Osteocyte (in vitro differentiated cells): ENCODE results near the gene HCFC1. TPM values are rescaled to one million over a fixed set of nuclear protein-coding genes. Genes with fewer than 3 reads are reported as not detected.

Source experiments
- DNase-seq: peaks from one replicate; pipeline ENCODE4 v3.0.0; 2021; ENCODE audit warnings: mixed read lengths; ENCODE audit not compliant: unreplicated experiment; ENCODE audit errors: extremely low spot score
- H3K27ac Mint-ChIP-seq: one replicate; pipeline ENCODE4 v1.8.0; 2021; ENCODE audit warnings: mild to moderate bottlenecking, mixed read lengths; ENCODE audit not compliant: unreplicated experiment
- H3K27me3 Mint-ChIP-seq: one replicate; pipeline ENCODE4 v1.8.0; 2021; ENCODE audit warnings: mixed read lengths; ENCODE audit not compliant: unreplicated experiment
- H3K36me3 Mint-ChIP-seq: one replicate; pipeline ENCODE4 v1.8.0; 2021; ENCODE audit warnings: mixed read lengths; ENCODE audit not compliant: unreplicated experiment
- H3K4me1 Mint-ChIP-seq: one replicate; pipeline ENCODE4 v1.8.0; 2021; ENCODE audit warnings: mixed read lengths; ENCODE audit not compliant: unreplicated experiment
- H3K4me3 Mint-ChIP-seq: one replicate; pipeline ENCODE4 v1.8.0; 2021; ENCODE audit warnings: mild to moderate bottlenecking, moderate library complexity, mixed read lengths; ENCODE audit not compliant: unreplicated experiment
- H3K9me3 Mint-ChIP-seq: one replicate; pipeline ENCODE4 v1.8.0; 2021; ENCODE audit warnings: mixed read lengths; ENCODE audit not compliant: unreplicated experiment
- total RNA-seq: library from RNA; stranded (reverse); gene quantifications from 2 replicates; pipeline ENCODE4 v1.2.1, GENCODE V29; 2021
- TF ChIP-seq, protein P1 (sequence below): fragments of 200-600 bp; sonication (generic); IDR thresholded peaks from 2 replicates; pipeline ENCODE4 v1.5.0; 2021; ENCODE audit warnings: antibody characterized with exemption, mild to moderate bottlenecking, moderate library complexity

HCFC1 gene
- total RNA-seq, 1 donor from 2014 or later = 74.8 TPM

DNA sequence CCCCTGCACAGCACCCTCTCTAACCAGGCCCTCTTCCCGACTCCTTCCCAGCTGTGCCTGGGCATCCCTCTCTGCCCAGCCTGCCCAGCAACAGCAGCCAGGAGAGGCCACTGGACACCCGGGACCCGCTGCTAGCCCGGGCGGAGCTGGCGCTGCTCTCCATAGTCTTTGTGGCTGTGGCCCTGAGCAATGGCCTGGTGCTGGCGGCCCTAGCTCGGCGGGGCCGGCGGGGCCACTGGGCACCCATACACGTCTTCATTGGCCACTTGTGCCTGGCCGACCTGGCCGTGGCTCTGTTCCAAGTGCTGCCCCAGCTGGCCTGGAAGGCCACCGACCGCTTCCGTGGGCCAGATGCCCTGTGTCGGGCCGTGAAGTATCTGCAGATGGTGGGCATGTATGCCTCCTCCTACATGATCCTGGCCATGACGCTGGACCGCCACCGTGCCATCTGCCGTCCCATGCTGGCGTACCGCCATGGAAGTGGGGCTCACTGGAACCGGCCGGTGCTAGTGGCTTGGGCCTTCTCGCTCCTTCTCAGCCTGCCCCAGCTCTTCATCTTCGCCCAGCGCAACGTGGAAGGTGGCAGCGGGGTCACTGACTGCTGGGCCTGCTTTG is 66.0 kb downstream of the HCFC1 start:
- TF ChIP-seq, protein P1, sequence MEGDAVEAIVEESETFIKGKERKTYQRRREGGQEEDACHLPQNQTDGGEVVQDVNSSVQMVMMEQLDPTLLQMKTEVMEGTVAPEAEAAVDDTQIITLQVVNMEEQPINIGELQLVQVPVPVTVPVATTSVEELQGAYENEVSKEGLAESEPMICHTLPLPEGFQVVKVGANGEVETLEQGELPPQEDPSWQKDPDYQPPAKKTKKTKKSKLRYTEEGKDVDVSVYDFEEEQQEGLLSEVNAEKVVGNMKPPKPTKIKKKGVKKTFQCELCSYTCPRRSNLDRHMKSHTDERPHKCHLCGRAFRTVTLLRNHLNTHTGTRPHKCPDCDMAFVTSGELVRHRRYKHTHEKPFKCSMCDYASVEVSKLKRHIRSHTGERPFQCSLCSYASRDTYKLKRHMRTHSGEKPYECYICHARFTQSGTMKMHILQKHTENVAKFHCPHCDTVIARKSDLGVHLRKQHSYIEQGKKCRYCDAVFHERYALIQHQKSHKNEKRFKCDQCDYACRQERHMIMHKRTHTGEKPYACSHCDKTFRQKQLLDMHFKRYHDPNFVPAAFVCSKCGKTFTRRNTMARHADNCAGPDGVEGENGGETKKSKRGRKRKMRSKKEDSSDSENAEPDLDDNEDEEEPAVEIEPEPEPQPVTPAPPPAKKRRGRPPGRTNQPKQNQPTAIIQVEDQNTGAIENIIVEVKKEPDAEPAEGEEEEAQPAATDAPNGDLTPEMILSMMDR = no peak
- H3K9me3 Mint-ChIP-seq = no peaks in the 10 kb centered on the region
- no peaks in the 10 kb centered on the region for H3K27me3 Mint-ChIP-seq
- DNase-seq = no peak
- H3K36me3 Mint-ChIP-seq = no peaks in the 10 kb centered on the region
- H3K4me3 Mint-ChIP-seq = no peak overlapping the region
- no peak overlapping the region for H3K27ac Mint-ChIP-seq
- H3K4me1 Mint-ChIP-seq = peaks cover 29% of the 10 kb centered on the region

DNA sequence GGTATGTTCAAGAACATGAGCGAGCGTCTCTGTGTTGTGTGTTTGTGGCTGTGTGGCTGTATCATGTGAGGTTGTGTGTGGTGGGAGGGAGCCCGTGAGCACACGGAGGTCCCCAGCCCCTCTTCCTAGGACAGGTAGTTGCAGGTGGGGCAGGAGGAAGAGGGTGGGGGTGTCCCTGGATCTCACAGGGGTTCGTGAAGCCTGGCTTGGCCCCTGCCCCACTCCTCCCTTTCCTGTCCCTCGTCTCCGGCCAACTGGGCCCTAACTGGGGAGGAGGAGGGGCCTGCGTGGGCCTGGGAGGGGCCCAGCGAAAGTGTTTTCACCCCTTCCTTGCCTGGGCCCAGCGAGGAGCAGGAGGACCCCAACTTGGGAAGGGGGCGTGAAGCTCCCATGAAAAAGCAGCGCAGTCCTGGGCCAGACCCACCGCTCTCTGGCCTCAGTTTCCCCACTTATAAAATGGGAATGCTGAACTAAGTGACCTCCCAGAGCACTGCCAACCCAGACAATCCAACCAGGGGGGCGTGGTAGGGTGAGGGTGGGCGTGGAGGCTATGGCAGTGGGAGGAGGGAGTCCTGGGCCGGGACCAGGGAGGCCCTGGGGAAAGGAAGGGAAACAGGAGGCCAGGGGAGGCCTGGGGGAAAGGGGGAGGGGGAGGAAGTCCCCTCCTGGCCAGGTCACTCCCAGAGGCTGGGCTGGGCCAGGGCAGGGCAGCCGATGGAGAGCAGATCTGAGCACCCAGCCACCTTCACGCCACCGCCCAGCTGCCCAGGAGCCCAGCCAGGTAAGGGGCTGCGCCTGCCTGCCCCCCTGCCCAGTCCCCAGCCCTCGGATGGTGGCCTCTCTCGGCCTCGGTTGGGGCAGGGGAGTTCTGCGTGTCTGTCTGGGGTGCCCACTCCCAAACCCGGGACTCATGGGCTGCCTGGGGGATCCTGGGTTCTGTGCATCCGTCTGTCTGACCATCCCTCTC is 67.3 kb downstream of the HCFC1 start, which contains the start of gene AVPR2:
Gene AVPR2 (plus strand): TSS at position 683 of the 967 bp plus-strand sequence. CDS start 473 bp downstream, outside the sequence.
- H3K4me1 Mint-ChIP-seq = peaks cover 31% of the 10 kb centered on the region
- no peaks in the 10 kb centered on the region for H3K27me3 Mint-ChIP-seq
- DNase-seq = no peak
- H3K36me3 Mint-ChIP-seq = no peaks in the 10 kb centered on the region
- TF ChIP-seq, protein P1 = no peak
- no peak within 1 kb of the TSS for H3K27ac Mint-ChIP-seq
- no peak within 1 kb of the TSS for H3K4me3 Mint-ChIP-seq
- H3K9me3 Mint-ChIP-seq = no peaks in the 10 kb centered on the region

DNA sequence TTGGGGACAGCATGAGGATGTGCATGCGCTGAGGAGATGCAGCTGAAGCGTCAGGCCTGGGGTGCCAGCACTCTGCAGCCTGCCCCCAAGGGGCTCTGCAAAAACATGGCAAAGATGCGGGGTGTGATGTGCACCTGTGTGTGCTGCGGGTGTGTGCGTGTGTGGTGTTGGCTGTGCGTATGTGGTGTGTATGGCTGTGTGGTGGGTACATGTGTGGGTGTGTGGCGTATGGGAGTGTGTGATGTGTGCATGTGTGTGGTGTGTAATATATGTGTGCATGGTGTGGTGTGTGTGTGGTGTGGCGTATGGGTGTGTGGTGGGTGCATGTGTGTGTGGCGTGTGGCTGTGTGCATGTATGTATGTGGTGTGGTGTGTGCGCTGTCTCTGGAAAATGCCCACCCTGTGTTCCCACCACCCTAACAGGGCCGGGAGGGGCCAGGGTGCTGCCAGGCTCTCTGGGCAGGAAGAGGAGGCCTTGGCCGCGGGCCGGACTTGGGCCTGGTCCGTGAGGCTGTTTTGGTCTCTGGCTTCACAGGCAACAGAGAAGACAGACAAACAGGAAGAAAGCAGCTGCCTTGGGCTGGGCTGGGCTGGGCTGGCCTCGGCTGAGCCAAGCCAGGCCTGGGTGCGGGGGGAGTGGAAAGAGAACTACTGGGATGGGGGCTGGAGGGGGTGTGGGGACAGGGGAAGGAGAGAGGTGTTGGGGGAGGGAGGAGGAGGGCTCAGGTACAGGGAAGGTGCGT is 68.2 kb downstream of the HCFC1 start:
- H3K36me3 Mint-ChIP-seq = peaks cover 2% of the 10 kb centered on the region

DNA sequence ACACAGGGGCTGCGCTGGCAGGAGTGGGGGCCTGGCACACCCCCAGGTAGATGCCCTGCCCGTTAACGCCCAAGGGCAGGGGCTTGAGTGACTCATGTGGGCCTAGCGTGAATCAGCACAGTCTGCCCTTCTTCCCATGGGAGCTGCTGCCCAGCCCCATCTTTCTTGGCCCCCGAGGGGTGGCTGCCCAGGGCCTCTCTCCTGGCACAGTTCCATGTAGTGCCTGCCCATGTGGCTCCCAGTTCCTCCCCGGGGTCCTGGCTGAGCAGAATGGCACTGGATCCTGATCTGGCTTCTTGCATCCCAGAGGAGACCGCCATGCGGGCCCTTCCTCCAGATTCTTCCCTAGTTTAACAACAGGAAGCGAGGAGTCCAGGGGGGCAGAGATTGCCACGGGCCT is 69.2 kb downstream of the HCFC1 start:
- Mint-ChIP-seq H3K27ac (no peak overlapping the region), H3K4me1 (peaks cover 31% of the 10 kb centered on the region), H3K27me3 (no peaks in the 10 kb centered on the region), H3K4me3 (no peak overlapping the region), H3K9me3 (peaks cover 5% of the 10 kb centered on the region), H3K36me3 (peaks cover 2% of the 10 kb centered on the region)
- no peak for DNase-seq
- TF ChIP-seq, protein P1 = no peak

More for the DNA sequence above, 68.2 kb downstream of the HCFC1 start:
- H3K9me3 Mint-ChIP-seq = peaks cover 3% of the 10 kb centered on the region
- peaks cover 31% of the 10 kb centered on the region for H3K4me1 Mint-ChIP-seq
- H3K4me3 Mint-ChIP-seq = no peak overlapping the region
- no peak for DNase-seq
- no peak overlapping the region for H3K27ac Mint-ChIP-seq
- no peaks in the 10 kb centered on the region for H3K27me3 Mint-ChIP-seq
- TF ChIP-seq, protein P1 = no peak
